NCI-H1417 (cell line): ENCODE data around the gene ANKRD55.
A peak's percentile ranks its signal among the peaks of the same experiment; 100 is the strongest.
"Not testable (repeated sequence)": the region's sequence is repeated elsewhere in the genome, so short reads cannot be mapped to it uniquely, and the experiment has no call there.

ENCODE experiments used
- DNase-seq, 3 experiments: peaks; one replicate each; lab custom pipeline; 2025; lab: John Stamatoyannopoulos, UW

The ANKRD55 gene

DNA sequence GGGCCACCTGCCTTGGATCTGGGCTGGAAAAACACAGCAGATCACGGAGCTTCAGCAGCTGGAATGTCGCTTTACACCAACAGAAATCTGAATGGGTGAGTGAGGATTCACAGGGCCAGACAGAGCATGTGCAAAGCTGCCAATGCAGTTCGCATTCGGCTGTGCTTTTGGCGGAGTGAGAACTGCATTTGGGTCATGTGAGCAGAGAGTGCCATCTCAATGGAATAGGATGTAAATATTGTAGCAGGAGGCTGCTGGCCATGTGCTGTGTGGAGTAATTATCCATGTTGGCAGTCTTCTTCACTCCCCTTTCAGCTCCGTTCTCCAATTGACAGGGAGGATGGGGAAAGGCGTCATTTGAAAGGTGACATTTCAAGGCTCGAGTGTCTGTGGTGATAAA is at the start of gene ANKRD55:
TSS of gene ANKRD55 (minus strand) at position 101 of the 400 bp plus-strand sequence. CDS start 417 bp downstream, outside the sequence.
- peak; percentile 47 to 80 (median 77) for DNase-seq

DNA sequence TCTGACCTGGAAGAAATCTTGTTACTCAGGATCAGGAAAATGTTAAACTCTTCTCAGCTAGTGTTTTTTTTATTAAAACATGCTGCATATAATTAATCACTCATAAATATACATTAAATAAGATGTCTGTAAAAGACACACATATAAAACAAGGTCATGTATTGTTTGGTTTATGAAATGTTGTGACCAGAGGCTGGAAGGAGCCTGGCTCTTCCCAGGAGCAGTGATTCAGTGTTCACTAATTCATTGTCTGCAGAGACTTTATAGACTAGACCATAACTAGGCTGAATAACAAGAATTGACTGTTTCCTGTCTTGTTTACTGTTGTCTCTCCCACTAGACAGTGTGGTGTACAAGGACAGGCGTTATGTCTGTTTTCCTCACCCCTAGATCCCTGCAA is 49.1 kb upstream of the ANKRD55 start:
- no peak for DNase-seq

DNA sequence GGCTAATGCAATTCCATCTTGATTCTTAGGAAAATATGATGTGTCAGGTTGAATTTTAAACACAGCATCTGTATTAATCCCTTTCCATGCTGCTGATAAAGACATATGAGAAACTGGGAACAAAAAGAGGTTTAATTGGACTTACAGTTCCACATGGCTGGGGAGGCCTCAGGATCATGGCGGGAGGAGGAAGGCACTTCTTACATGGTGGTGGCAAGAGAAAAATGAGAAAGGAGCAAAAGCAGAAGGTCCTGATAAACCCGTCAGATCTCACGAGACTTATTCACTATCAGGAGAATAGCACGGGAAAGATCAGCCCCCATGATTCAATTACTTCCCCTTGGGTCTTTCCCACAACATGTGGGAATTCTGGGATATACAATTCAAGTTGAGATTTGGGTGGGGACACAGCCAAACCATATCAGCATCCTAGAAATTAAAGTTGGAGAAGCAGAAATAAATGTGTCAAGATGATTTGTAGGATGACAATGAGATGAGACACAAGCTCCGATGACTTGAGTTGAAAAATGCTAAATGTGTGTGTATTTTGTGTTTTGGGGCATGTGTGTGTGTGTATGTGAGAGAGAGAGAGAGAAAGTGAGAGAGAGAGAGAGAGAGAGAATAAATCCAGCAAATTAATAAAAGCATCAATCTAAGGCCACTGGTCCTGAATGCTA is 48.5 kb upstream of the ANKRD55 start:
- no peak for DNase-seq

DNA sequence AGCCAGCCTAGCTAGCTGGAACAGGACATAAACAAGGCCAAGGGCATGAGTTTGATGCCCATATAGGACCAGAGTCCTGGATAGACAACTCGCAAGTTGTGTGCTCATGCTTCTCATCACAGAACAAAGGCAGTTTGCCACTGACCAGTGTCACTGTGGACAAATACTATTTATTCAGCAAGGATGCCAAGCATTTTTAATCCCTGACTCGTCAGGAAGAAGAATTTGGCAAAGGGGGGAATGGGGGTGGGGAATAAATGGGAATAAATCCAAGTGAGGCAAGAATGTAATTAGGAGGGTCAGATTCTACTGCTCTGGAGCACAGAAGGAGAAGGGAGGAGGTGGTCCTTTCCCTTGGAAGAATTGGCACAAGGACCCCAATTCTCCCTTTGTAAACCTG is 46.8 kb upstream of the ANKRD55 start:
- no peak for DNase-seq

DNA sequence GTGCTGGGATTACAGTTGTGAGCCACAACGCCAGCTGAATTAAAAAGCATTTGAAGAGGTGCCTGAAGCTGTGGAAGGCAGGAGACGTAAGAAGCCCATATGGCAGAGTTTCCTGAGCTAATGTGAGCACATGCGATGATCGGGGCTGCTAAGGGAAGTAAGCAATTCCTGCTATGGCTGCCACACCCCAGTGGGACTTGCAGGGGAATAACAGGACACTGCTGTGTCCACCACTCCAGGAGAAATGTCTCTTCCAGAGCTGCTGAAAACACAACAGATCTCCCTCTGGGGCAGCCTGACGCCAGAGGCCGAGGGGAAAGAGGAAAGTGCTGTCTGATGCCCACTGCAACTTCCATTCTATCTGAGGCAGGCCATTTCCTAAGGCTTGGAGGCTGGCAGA is 46.2 kb upstream of the ANKRD55 start:
- DNase-seq, result no peak

DNA sequence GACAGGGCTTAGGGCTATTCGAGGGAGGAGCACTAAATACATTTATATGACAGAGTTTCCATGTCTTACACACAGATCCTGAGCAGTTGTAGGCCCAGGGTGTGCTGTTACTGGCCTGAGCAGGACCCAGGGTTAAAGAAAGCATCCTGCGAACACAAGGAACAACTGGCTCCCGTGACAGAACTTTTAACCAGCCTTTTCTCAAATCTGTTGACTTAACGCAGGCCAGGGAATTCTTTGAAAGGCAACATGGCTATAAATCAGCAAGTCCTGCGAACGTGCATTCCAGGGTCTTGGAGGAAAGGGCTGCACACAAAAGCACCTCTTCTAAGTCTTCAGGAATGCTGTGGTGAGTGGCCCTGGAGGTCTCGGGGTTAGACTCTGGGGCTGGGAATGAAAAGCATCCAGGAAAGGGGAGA is 45.2 kb upstream of the ANKRD55 start:
- DNase-seq, result no peak

DNA sequence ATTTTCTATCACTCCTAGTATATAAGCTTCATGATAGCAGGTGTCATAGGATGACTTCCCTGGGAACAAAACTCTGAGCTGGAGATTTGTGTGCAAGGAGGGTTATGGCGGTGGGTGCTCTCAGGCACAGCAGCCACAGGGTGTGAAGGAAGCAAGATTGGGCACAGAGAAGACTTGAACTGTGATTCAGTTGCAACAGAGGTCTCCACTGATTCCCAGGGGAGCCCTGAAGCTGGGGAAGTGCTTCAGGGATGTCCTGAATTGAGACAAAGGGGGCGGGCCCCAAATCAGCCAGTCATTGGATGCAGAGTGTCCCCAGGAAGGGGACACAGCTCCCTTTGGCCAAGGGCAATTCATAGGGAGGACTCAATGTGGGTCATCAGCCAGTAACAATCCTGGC is 44.4 kb upstream of the ANKRD55 start:
- no peak for DNase-seq

DNA sequence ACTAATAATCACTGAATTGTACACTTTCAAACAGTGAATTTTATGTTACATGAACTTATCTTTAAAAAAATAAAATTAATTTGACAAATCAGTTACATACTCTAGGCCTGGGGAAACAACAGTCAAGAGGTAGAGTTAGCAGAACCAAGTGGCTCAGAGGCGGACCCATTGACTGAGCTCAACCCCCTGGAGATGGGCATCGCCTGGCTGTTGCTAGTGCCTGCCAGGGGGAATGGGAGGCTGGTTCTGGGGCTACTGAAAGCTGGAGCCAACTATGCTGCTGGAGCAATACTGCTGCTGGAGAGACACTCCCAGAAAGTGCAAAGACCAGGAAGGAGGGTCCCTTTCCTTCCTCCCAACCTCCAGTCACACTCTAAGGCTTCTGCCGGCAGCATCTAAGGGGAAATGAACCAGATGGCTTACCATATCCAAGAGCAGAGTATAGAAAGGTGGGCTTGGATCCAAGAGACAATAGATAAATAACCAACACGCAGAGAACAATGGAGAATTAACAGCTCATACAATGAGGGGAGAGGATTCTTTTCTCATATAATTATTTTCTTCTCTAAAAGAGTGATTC is 40.3 kb upstream of the ANKRD55 start:
- no peak for DNase-seq

DNA sequence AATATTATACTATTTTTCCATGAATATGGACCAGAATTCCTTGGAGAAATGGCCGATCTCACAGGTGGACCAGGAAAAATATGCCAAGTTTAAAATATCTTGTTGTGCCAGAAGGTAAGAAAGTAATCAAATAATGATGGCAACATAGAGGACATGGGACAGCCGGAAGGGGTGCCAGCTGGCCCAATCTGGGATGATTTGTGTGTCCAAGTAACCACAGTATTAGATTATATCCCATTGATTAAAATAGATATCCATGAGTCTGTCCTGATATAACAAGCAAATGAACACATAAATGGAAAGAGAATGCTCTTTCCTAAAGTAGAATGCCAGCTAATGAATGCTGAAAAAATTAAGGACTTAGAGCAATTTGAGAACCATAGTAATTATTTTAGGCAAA is 39.6 kb upstream of the ANKRD55 start:
- no peak for DNase-seq

DNA sequence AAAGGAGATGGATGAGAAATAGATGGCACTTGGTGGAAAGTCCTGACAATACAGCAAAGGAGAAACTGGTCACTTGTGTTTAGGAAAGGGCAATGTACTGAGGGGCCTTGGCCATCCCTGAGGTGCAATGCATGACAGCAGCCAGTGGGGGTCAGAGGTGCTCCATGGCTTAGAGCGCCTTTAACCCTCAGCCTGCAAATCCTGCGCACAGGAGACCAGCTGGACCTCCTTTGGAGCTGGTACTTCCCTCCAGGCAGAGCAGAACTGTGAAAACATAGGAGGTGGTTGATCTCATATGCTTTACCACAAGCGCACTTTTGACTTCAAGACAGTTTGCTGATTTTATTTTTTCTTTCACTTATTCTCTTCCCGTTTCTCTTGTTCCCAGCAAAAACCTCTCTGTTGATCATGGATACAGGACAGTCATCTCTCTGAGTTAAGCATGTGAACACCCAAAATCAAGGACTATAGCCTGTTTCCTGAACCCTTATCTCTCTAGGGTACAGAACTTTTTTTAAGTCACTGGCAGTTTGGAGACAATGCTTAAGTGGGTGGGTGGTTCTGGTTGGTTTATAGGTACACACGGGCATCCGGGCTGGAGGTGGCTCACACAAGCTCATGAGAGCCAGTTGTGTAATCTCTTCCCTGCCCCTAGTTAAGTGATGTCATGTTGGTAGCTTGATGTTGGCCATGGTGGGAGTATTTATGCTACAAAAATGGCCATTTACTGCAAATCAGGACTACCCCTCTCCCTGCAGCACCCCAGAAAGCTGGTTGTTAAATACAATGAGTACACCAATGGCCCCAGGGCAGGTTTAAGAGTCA is 37.6 kb upstream of the ANKRD55 start:
- DNase-seq, result peak; percentile 33 to 87 (median 76)

DNA sequence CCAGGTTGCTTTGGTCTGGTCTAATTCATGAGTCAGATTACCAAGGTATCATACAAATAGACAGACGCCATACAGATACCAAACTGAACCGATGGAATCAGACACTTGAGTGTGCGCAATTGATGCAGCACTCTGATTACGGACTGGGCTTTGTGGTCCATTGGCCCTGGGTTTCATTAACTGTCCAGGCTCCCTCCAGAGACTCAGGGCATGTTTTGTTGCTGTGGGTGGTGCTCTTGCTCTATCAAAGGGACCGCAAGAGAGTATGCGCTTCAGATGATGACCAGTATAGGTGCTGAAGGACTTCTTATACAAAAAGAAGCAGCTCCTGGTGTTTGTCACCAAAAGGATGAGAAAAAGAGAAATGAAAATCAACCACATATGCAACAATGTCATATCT is 36.9 kb upstream of the ANKRD55 start:
- DNase-seq, result peak in 1 of 3 experiments; percentile 33

DNA sequence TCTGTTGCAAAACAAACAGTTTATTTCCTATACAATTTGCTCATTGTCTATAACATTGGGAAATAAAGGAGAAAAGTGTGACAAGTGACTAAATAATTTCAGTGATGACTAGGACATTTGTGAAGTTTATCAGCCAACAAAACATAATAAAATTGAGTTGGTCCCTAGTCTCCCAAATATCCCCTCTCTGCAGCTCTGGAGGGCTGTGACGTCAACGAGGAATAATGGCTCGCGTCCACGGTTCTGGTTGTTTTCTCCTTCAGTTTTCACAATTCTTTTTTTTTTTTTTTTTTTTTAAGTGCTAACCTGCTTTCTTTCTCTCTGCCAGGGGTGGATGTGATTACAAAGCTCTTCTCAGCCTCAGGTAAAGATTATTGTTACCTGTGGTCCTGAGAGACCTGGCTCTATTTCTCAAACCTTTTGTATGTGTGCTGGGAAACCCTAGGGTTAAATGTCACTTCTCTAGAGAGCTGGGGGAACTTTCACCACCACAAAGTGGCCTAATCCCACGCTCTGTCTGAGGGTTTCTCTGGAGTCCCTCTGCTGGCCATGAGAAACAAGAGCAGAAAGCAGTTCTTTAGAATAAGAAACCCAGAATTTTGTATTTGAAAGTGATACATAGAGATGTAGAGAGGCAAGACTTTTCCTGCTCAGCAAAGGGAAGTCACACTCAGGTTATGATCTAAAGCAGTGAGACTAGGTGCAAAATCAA is 36.2 kb upstream of the ANKRD55 start:
- peak in 2 of 3 experiments; percentile 12 to 14 for DNase-seq

DNA sequence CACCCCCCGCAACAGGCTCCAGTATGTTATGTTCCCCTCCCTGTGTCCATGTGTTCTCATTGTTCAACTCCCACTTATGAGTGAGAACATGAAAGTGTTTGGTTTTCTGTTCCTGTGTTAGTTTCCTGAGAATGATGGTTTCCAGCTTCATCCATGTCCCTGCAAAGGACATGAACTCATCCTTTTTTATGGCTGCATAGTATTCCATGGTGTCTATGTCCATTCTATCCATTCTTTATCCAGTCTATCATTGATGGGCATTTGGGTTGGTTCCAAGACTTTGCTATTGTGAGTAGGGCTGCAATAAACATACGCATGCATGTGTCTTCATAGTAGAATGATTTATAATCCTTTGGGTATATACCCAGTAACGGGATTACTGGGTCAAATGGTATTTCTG is 35.6 kb upstream of the ANKRD55 start:
- DNase-seq, result not testable (repeated sequence)

DNA sequence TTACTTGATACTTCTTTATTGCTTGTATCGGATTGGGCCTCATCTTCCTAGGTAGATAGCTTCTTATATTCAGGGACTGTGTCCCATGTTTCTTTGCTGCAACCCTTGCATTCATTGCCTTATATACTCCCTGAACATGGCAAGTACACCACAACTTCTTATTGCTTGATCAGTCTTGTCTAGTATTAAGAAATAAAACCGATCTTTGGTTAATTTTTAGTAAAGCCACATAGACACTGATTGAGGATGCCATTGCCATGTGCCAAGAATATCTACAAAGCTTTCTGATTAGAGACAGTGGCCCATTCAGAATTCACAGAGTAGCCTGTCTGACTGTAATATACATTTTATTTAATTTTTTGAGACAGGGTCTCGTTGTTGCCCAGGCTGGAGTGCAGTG is 34.7 kb upstream of the ANKRD55 start:
- DNase-seq, result no peak

DNA sequence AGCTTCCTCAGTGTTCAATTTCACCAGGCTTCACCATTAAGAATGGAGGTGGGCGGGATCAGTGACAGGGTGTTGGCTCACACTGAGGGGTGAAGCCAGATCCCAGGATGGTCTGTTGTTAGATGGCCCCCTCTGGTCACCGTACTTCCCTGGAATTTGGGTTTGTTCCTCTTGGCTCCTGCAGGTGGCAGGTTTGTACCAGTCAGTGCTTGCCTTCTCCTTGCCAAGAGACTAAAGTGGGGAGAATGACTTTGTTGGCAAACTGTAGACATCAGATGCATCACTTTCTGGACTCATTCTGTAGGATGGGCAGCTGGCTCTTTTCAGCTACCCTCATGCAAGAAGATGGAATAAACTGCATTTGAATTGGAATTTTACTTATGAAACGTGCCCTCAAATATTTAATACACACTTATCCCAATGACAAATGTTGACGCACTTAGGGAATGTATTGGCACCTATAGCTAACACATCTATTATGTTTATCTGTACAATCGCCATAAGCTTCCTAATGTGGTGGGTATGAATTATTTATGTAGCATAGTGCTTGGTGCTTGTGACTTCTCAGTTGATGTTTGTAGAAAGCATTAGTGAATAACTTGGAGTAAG is 31.4 kb upstream of the ANKRD55 start:
- peak in 2 of 3 experiments; percentile 54 to 70 for DNase-seq

DNA sequence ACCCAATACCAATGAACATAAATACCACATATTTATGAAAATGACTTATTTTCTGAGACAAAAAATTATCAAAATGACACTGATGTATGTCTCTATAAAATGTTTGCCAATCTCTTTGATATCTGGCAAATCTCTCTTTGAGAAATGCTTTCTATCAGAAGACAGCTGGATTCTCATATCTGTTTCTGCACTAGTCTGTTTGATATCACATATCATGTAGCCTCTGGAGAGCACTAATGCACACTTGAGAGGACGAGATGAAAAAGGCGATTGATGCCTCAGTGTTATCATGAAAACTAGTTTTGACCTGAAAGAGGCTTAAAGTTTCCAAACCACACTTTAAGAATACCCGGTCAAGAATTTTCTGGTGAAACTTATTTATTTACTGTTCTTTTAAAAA is 29.1 kb upstream of the ANKRD55 start:
- peak in 1 of 3 experiments; percentile 68 for DNase-seq

DNA sequence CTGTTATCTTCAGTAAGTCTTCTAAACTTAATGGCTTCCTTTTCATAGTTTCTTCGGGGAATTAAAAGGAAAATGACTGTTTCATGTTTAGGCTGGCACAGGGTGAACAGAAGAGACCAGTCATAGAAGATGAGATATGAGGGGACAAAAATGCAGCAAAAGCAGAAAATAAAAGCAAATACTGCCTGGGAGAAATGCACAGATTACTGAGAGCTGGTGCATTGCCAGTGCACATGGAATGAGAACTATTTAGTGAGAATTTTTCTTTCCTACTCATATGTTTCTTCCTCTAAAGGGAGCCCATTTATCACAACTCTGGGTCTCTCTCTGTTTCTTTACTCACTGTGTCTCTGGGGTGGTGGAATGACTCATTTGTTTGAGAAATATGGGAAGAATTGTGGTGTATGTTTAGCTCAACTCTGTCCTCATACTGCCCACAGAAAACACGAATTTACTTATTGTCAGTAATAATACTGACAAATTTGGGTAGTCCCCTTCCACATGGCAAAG is 25.9 kb upstream of the ANKRD55 start:
- DNase-seq, result no peak

DNA sequence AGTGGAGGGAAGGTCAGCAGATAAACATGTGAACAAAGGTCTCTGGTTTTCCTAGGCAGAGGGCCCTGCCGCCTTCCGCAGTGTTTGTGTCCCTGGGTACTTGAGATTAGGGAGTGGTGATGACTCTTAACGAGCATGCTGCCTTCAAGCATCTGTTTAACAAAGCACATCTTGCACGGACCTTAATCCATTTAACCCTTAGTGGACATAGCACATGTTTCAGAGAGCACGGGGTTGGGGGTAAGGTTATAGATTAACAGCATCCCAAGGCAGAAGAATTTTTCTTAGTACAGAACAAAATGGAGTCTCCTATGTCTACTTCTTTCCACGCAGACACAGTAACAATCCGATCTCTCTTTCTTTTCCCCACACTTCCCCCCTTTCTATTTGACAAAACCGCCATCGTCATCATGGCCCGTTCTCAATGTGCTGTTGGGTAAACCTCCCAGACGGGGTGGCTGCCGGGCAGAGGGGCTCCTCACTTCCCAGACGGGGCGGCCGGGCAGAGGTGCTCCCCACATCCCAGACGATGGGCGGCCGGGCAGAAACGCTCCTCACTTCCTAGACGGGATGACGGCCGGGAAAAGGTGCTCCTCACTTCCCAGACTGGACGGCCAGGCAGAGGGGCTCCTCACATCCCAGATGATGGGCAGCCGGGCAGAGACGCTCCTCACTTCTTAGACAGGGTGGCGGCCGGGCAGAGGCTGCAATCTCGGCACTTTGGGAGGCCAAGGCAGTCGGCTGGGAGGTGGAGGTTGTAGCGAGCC is 24.8 kb upstream of the ANKRD55 start:
- peak in 1 of 3 experiments; percentile 28 for DNase-seq

DNA sequence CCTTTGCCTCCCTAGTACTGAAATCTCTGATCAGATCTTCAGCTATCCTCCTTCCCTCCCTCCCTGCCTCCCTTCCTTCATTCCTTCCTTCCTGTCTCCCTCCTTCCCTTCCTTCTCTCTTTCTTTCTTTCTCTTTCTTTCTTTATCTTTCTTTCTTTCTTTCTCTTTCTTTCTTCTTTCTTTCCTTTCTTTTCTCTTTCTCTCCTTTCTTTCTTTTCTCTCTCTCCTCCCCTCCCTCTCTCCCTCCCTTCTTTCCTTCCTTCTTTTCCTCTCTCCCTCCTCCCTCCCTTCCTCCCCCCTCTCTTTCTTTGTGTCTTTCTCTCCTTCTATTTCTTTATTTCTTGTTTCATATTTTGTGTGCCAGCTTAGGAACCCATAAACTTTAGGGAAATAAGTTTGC is 23.9 kb upstream of the ANKRD55 start:
- no peak for DNase-seq

DNA sequence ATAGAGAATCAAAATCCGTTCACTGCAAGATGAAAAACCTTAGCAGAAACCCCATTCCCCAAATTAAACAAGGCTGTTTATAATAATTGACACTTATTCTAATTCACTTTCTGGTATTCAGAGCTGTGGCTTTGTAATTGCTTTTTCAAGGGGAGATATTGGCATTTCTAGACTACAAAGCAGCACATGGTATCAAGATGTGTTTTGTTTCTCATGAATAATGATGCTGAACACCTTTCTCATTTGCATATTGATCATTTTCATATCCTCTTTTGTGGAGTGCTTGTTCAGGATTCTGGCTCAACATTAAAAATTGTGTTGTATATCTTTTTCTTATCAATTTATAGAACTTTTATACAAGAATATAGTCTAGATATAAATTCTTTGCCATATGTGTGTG is 22.4 kb upstream of the ANKRD55 start:
- no peak for DNase-seq

DNA sequence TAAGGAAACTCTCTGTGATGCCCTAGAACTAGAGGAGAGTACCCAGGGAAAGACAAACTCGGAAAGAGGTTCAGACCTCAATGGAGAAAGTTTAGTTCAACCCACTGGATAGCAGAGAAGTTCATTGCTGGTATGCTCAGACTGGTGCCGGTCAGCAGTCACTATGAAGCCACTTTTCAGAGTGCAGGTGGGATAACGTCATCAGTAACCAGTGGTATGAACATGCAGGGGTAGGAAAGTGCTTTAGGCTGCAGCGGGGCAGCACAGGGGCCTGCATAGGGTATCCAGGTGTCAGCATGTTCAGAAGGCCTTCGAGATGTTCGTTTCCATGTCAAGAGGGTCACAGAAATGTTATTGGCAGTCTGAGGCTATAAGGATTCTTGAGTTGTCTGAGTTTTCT is 20.8 kb upstream of the ANKRD55 start:
- DNase-seq, result no peak
